ENCODE measurements around the gene RARB.

Gene RARB

GRCh38 chr3:25531971-25532370 lies 103.9 kb downstream of the RARB start:
- Histone ChIP-seq H3K9me3 (ENCODE audit: insufficient read depth, low read length) (no peaks in the 10 kb centered on the region), H3K9ac (ENCODE audit: low read length) (no peak overlapping the region), H3K79me2 (ENCODE audit: low read length) (no peaks in the 10 kb centered on the region), H3K4me1 (ENCODE audit: low read length) (no peaks in the 10 kb centered on the region), H4K20me1 (ENCODE audit: insufficient read depth, low read length) (no peaks in the 10 kb centered on the region), H3K27me3 (ENCODE audit: low read depth, low read length) (no peaks in the 10 kb centered on the region), H2AFZ (ENCODE audit: low read depth, low read length) (no peak overlapping the region), H3K27ac (ENCODE audit: low read length) (no peak overlapping the region), H3K36me3 (replicated peaks; ENCODE audit: low read depth, low read length) (no peaks in the 10 kb centered on the region), H3K4me3 (ENCODE audit: low read length) (no peak overlapping the region), H3K4me2 (ENCODE audit: low read length) (no peak overlapping the region)
- no peak for TF ChIP-seq CTCF (IDR thresholded peaks at IDR 0.05; ENCODE audit: low read depth, low read length)
- TF ChIP-seq EZH2phosphoT487 (IDR thresholded peaks at IDR 0.05; ENCODE audit: low read depth), result no peak

- peak; percentile 81 for TF ChIP-seq CTCF (IDR thresholded peaks at IDR 0.05; ENCODE audit: low read depth, low read length)
- no peak for TF ChIP-seq EZH2phosphoT487 (IDR thresholded peaks at IDR 0.05; ENCODE audit: low read depth)
- H3K27me3 ChIP-seq (ENCODE audit: low read depth, low read length), result no peaks in the 10 kb centered on the region
- H3K9me3 ChIP-seq (ENCODE audit: insufficient read depth, low read length), result no peaks in the 10 kb centered on the region
- no peaks in the 10 kb centered on the region for H3K79me2 ChIP-seq (ENCODE audit: low read length)
- no peaks in the 10 kb centered on the region for H4K20me1 ChIP-seq (ENCODE audit: insufficient read depth, low read length)
- H3K4me1 ChIP-seq (ENCODE audit: low read length), result no peaks in the 10 kb centered on the region
- no peak overlapping the region for H3K4me2 ChIP-seq (ENCODE audit: low read length)
- H3K9ac ChIP-seq (ENCODE audit: low read length), result no peak overlapping the region
- H3K4me3 ChIP-seq (ENCODE audit: low read length), result no peak overlapping the region
- H3K27ac ChIP-seq (ENCODE audit: low read length), result no peak overlapping the region
- H3K36me3 ChIP-seq (replicated peaks; ENCODE audit: low read depth, low read length), result no peaks in the 10 kb centered on the region
- H2AFZ ChIP-seq (ENCODE audit: low read depth, low read length), result no peak overlapping the region
Observed at GRCh38 chr3:25532431-25533162, 104.5 kb downstream of the RARB start.

- Histone ChIP-seq H3K4me2 (ENCODE audit: low read length) (no peak overlapping the region), H2AFZ (ENCODE audit: low read depth, low read length) (no peak overlapping the region), H3K9ac (ENCODE audit: low read length) (no peak overlapping the region), H3K79me2 (ENCODE audit: low read length) (no peaks in the 10 kb centered on the region), H3K4me3 (ENCODE audit: low read length) (no peak overlapping the region), H3K9me3 (ENCODE audit: insufficient read depth, low read length) (no peaks in the 10 kb centered on the region), H3K27ac (ENCODE audit: low read length) (no peak overlapping the region), H3K27me3 (ENCODE audit: low read depth, low read length) (no peaks in the 10 kb centered on the region), H4K20me1 (ENCODE audit: insufficient read depth, low read length) (no peaks in the 10 kb centered on the region), H3K36me3 (replicated peaks; ENCODE audit: low read depth, low read length) (no peaks in the 10 kb centered on the region), H3K4me1 (ENCODE audit: low read length) (no peaks in the 10 kb centered on the region)
- TF ChIP-seq CTCF (IDR thresholded peaks at IDR 0.05; ENCODE audit: low read depth, low read length), result no peak
- no peak for TF ChIP-seq EZH2phosphoT487 (IDR thresholded peaks at IDR 0.05; ENCODE audit: low read depth)
Observed at GRCh38 chr3:25533399-25533798, 105.3 kb downstream of the RARB start.

DNA sequence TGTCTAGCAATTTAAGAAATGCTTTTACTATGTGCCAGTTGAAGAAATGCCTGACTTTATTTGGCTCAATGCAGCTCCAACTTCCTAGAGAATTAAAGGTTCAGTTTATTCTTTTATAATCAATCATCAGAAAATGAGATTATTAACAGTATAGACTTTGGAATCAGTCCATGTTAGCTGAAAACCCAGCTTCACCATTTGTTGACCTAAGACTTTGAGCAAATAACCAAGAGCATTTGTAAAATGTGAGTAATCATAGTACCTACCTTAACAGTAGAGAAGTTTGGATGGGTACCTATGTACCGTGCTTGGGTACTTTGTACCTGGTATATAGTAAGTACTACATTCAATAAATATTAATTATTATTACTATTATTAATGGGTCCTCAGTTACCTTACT lies 105.9 kb downstream of the RARB start:
- H3K4me2 ChIP-seq (ENCODE audit: low read length), result no peak overlapping the region
- no peak overlapping the region for H2AFZ ChIP-seq (ENCODE audit: low read depth, low read length)
- H3K27me3 ChIP-seq (ENCODE audit: low read depth, low read length), result no peaks in the 10 kb centered on the region
- H3K27ac ChIP-seq (ENCODE audit: low read length), result no peak overlapping the region
- H3K79me2 ChIP-seq (ENCODE audit: low read length), result no peaks in the 10 kb centered on the region
- H3K4me3 ChIP-seq (ENCODE audit: low read length), result no peak overlapping the region
- H3K4me1 ChIP-seq (ENCODE audit: low read length), result no peaks in the 10 kb centered on the region
- TF ChIP-seq CTCF (IDR thresholded peaks at IDR 0.05; ENCODE audit: low read depth, low read length) (no peak), EZH2phosphoT487 (IDR thresholded peaks at IDR 0.05; ENCODE audit: low read depth) (no peak)
- H3K9ac ChIP-seq (ENCODE audit: low read length), result no peak overlapping the region
- H3K9me3 ChIP-seq (ENCODE audit: insufficient read depth, low read length), result no peaks in the 10 kb centered on the region
- H4K20me1 ChIP-seq (ENCODE audit: insufficient read depth, low read length), result no peaks in the 10 kb centered on the region
- H3K36me3 ChIP-seq (replicated peaks; ENCODE audit: low read depth, low read length), result no peaks in the 10 kb centered on the region
